CD4-positive, CD25-positive, alpha-beta regulatory T cell (primary cell): ENCODE data around the gene EFCAB5. TPM values are rescaled to one million over a fixed set of nuclear protein-coding genes. Genes with fewer than 3 reads are reported as not detected.
"Not testable (repeated sequence)": the region's sequence is repeated elsewhere in the genome, so short reads cannot be mapped to it uniquely, and the experiment has no call there.

Experiments used
- ATAC-seq, 2 donors: fragments of 150-1000 bp; cut with Tn5 transposase; one replicate each; pipeline ENCODE4 v1.10.0; 2021; ENCODE audit warnings: low read depth in 2 of 2, moderate number of reproducible peaks in 2 of 2, moderate library complexity in 1 of 2
- DNase-seq, 3 donors: peaks; one replicate each; pipeline versions ENCODE4 v3.0.0 to v3.0.0-alpha.2; 2012 to 2022; ENCODE audit warnings: mixed read lengths in 1 of 3
- H3K27ac ChIP-seq: one replicate; pipeline ENCODE4 v1.7.0; 2013; ENCODE audit warnings: mild to moderate bottlenecking, low read length; ENCODE audit not compliant: insufficient read depth, poor library complexity, severe bottlenecking
- H3K27me3 ChIP-seq: one replicate; pipeline ENCODE4 v1.7.0; 2013; ENCODE audit warnings: low read length; ENCODE audit not compliant: control insufficient read depth, insufficient read depth
- H3K36me3 ChIP-seq: one replicate; pipeline ENCODE4 v1.7.0; 2013; ENCODE audit warnings: mild to moderate bottlenecking, low read length, moderate library complexity; ENCODE audit not compliant: control insufficient read depth, insufficient read depth
- H3K4me1 ChIP-seq: 2 replicates; pipeline ENCODE4 v1.7.0; 2013; ENCODE audit warnings: mild to moderate bottlenecking, low read length; ENCODE audit not compliant: insufficient read depth, control insufficient read depth, poor library complexity, severe bottlenecking
- H3K4me3 ChIP-seq: one replicate; pipeline ENCODE4 v1.7.0; 2013; ENCODE audit warnings: low read depth, mild to moderate bottlenecking, low read length, moderate library complexity
- H3K9me3 ChIP-seq, 2 experiments: 1 replicate in 1 of 2; 2 replicates in 1 of 2; pipeline ENCODE4 v1.7.0; 2013; ENCODE audit warnings: low read length in 2 of 2, mild to moderate bottlenecking in 1 of 2, moderate library complexity in 1 of 2; ENCODE audit not compliant: control insufficient read depth in 2 of 2
- H3K27ac Mint-ChIP-seq, 3 donors: one replicate each; pipeline ENCODE4 v1.8.0; 2020 to 2022; ENCODE audit warnings: mild to moderate bottlenecking in 3 of 3, mixed read lengths in 3 of 3, moderate library complexity in 2 of 3
- H3K27me3 Mint-ChIP-seq: one replicate; pipeline ENCODE4 v1.8.0; 2022; ENCODE audit warnings: mild to moderate bottlenecking, mixed read lengths
- H3K36me3 Mint-ChIP-seq: one replicate; pipeline ENCODE4 v1.8.0; 2020; ENCODE audit warnings: mixed read lengths
- H3K4me1 Mint-ChIP-seq, 4 donors: one replicate each; pipeline ENCODE4 v1.8.0; 2020 to 2022; ENCODE audit warnings: mixed read lengths in 4 of 4, mild to moderate bottlenecking in 1 of 4
- H3K4me3 Mint-ChIP-seq, 4 donors: one replicate each; pipeline ENCODE4 v1.8.0; 2020 to 2022; ENCODE audit warnings: mild to moderate bottlenecking in 4 of 4, mixed read lengths in 4 of 4, moderate library complexity in 3 of 4
- H3K9me3 Mint-ChIP-seq, 7 donors: one replicate each; pipeline ENCODE4 v1.8.0; 2020 to 2022; ENCODE audit warnings: mixed read lengths in 7 of 7, mild to moderate bottlenecking in 3 of 7, moderate library complexity in 2 of 7
- polyA plus RNA-seq, 4 donors: library from polyadenylated mRNA; unstranded; fragments of 300-500 nt; fragmentation: Illumina TruSeq; gene quantifications; one replicate each; pipeline ENCODE4 v1.2.3, GENCODE V29; 2021
- total RNA-seq: library from RNA; stranded (reverse); gene quantifications from one replicate; pipeline ENCODE4 v1.2.3, GENCODE V29; 2022

Gene EFCAB5
- total and polyA plus RNA-seq, 5 donors from 2014 or later: 0.21 to 2.1 (median 0.36) TPM

- Mint-ChIP-seq H3K4me3 (peak overlapping the region; percentile 36 to 90 (median 68)), H3K9me3 (no peaks in the 10 kb centered on the region), H3K4me1 (peaks cover 3 to 6% (median 5%) of the 10 kb centered on the region in 4 donors), H3K36me3 (no peaks in the 10 kb centered on the region), H3K27me3 (peaks cover 42% of the 10 kb centered on the region), H3K27ac (peak overlapping the region in 2 of 3 donors; percentile 18 to 20)
- Histone ChIP-seq H3K36me3 (no peaks in the 10 kb centered on the region), H3K27ac (no peak overlapping the region), H3K27me3 (peaks cover 12% of the 10 kb centered on the region), H3K9me3 (no peaks in the 10 kb centered on the region), H3K4me1 (peaks cover 6% of the 10 kb centered on the region), H3K4me3 (peak overlapping the region; percentile 84)
- DNase-seq: peak; percentile 49 to 78 (median 64)
- peak; percentile 84 to 96 for ATAC-seq
Measured at GRCh38 chr17:30104575-30105339, 163.3 kb downstream of the EFCAB5 start.

- ATAC-seq (no peak), DNase-seq (no peak)
- no peak overlapping the region for H3K4me3 ChIP-seq
- no peak overlapping the region for H3K27ac ChIP-seq
- H3K9me3 ChIP-seq: no peaks in the 10 kb centered on the region
- Mint-ChIP-seq H3K9me3 (no peaks in the 10 kb centered on the region), H3K27me3 (peaks cover 12% of the 10 kb centered on the region), H3K4me1 (peaks cover 5 to 16% (median 13%) of the 10 kb centered on the region in 4 donors), H3K36me3 (peaks cover 5% of the 10 kb centered on the region), H3K4me3 (peak overlapping the region in 1 of 4 donors; percentile 38), H3K27ac (no peak overlapping the region)
- peaks cover 8% of the 10 kb centered on the region for H3K4me1 ChIP-seq
- no peaks in the 10 kb centered on the region for H3K36me3 ChIP-seq
- H3K27me3 ChIP-seq: peaks cover 5% of the 10 kb centered on the region
Measured at GRCh38 chr17:30112794-30113193, 171.4 kb downstream of the EFCAB5 start.

DNA sequence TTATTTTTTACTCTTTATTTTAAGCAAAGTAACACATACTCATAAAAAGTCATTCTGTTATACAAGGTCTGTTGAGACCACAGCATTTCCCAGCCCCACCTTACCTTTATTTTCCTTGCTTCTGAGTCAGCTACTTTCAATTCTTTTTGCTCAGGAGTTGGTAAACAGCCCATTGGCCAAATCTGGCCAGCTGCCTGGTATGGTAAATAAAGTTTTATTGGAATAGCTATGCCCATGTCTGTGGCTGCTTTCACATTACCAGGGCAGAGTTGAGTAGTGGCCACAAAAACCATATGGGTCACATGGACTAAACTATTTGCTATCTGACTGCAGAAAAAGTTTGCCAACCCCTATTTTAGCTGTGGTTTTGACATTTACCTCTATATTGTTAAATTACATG, 171.8 kb downstream of the EFCAB5 start:
- peak overlapping the region in 2 of 4 donors; percentile 20 to 38 for H3K4me3 Mint-ChIP-seq
- H3K9me3 Mint-ChIP-seq: no peaks in the 10 kb centered on the region
- H3K36me3 ChIP-seq: no peaks in the 10 kb centered on the region
- H3K27ac ChIP-seq: no peak overlapping the region
- no peak overlapping the region for H3K4me3 ChIP-seq
- peaks cover 12% of the 10 kb centered on the region for H3K4me1 ChIP-seq
- no peak overlapping the region for H3K27ac Mint-ChIP-seq
- DNase-seq: no peak
- peaks cover 3% of the 10 kb centered on the region for H3K27me3 ChIP-seq
- H3K9me3 ChIP-seq: no peaks in the 10 kb centered on the region
- H3K36me3 Mint-ChIP-seq: peaks cover 5% of the 10 kb centered on the region
- no peak for ATAC-seq
- peaks cover 8% of the 10 kb centered on the region for H3K27me3 Mint-ChIP-seq
- peaks cover 9 to 20% (median 17%) of the 10 kb centered on the region in 4 donors for H3K4me1 Mint-ChIP-seq

- H3K4me1 Mint-ChIP-seq: peaks cover 26 to 46% (median 36%) of the 10 kb centered on the region in 4 donors
Measured at GRCh38 chr17:30116345-30116660, 174.9 kb downstream of the EFCAB5 start.

DNA sequence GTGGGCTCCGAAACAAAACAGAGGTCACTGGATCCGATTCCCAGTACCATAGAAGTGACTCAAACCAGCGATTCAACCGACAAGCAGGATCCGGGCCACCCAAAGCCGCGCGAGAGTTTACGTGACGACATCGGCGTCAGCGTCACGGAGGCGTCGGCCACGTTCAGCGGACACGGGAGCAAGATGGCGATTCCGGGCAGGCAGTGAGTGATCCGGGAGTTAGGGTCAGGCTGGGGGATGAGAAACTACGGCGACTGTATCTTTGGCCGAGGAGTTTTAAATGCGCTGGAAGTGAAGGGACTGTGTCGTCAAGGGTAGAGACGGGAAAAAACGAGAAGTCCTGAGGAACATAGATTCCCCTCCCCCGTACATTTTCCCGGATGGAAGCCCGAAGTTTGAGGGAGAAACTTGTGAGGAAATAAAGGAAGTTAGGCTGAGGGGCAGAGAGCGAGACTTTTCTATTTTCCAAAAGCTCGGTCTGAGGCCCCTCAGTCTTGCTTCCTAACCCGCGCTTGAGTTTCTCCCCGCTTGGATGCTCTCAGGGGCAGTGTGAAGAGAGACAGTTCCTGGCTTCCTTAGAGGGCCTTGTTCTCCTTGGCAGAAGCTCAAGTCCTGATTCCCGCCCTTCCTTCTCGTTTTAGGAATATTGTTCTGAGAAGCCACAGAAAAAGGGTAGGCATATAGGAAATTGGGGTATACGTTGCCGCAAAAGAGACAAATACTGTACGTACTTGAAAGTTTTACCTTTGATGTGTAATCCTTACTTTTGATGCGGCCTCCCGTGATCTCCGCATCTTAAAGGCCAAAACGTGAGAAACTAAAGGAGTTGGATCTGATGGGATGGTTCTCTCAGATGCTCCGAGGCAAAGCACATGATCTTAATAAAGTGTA, 175.5 kb downstream of the EFCAB5 start, which contains the start of gene NSRP1:
TSS of gene NSRP1 (plus strand) at position 156 of the 891 bp plus-strand sequence. CDS start at position 184, 28 bp downstream.
- peak within 1 kb of the TSS; percentile 95 for H3K4me3 ChIP-seq
- no peaks in the 10 kb centered on the region for H3K9me3 ChIP-seq
- peaks cover 14% of the 10 kb centered on the region for H3K36me3 ChIP-seq
- Mint-ChIP-seq H3K9me3 (no peaks in the 10 kb centered on the region), H3K36me3 (peaks cover 12% of the 10 kb centered on the region), H3K4me3 (peak within 1 kb of the TSS; percentile 93 to 98 (median 96)), H3K27me3 (no peaks in the 10 kb centered on the region), H3K27ac (peak within 1 kb of the TSS; percentile 98 to 100 (median 99)), H3K4me1 (peaks cover 29 to 48% (median 38%) of the 10 kb centered on the region in 4 donors)
- DNase-seq (peak; percentile 86 to 96 (median 92)), ATAC-seq (peak; percentile 97 to 98)
- peak within 1 kb of the TSS; percentile 96 for H3K27ac ChIP-seq
- H3K27me3 ChIP-seq: no peaks in the 10 kb centered on the region
- H3K4me1 ChIP-seq: peaks cover 31% of the 10 kb centered on the region

More at GRCh38 chr17:30116345-30116660, 174.9 kb downstream of the EFCAB5 start:
- H3K4me1 ChIP-seq: peaks cover 31% of the 10 kb centered on the region
- H3K4me3 Mint-ChIP-seq: peak overlapping the region; percentile 90 to 98 (median 96)
- no peaks in the 10 kb centered on the region for H3K9me3 Mint-ChIP-seq
- peaks cover 10% of the 10 kb centered on the region for H3K36me3 Mint-ChIP-seq
- no peaks in the 10 kb centered on the region for H3K27me3 ChIP-seq
- no peak for DNase-seq
- peak overlapping the region; percentile 95 for H3K4me3 ChIP-seq
- peak overlapping the region; percentile 98 to 100 (median 99) for H3K27ac Mint-ChIP-seq
- H3K36me3 ChIP-seq: peaks cover 12% of the 10 kb centered on the region
- H3K27ac ChIP-seq: peak overlapping the region; percentile 96
- ATAC-seq: peak in 1 of 2 donors; percentile 24
- no peaks in the 10 kb centered on the region for H3K27me3 Mint-ChIP-seq
- H3K9me3 ChIP-seq: no peaks in the 10 kb centered on the region

GRCh38 chr17:30117675-30118081, 176.2 kb downstream of the EFCAB5 start:
- Mint-ChIP-seq H3K4me1 (peaks cover 31 to 54% (median 39%) of the 10 kb centered on the region in 4 donors), H3K4me3 (peak overlapping the region; percentile 90 to 98 (median 96)), H3K27ac (peak overlapping the region; percentile 98 to 100 (median 99)), H3K9me3 (no peaks in the 10 kb centered on the region), H3K27me3 (no peaks in the 10 kb centered on the region), H3K36me3 (peaks cover 14% of the 10 kb centered on the region)
- ATAC-seq: no peak
- Histone ChIP-seq H3K9me3 (no peaks in the 10 kb centered on the region), H3K27ac (peak overlapping the region; percentile 96), H3K4me3 (peak overlapping the region; percentile 95), H3K36me3 (peaks cover 18% of the 10 kb centered on the region), H3K27me3 (no peaks in the 10 kb centered on the region), H3K4me1 (peaks cover 34% of the 10 kb centered on the region)
- no peak for DNase-seq

DNA sequence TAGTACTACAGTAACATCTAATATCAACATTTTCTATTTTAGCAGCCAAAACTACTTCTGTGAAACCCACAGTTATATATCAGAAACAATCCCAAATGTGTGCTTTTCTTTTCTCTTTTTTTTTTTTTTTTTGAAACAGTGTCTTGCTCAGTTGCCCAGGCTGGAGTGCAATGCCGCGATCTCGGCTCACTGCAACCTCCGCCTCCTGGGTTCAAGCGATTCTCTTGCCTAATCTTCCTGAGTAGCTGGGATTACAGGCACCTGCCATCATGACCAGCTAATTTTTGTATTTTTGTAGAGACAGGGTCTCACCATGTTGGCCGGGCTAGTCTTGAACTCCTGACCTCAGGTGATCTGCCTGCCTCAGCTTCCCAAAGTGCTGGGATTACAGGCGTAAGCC, 177.2 kb downstream of the EFCAB5 start:
- not testable (repeated sequence) for H3K9me3 Mint-ChIP-seq, H3K27ac ChIP-seq, H3K27me3 Mint-ChIP-seq, H3K27me3 ChIP-seq, DNase-seq, ATAC-seq, H3K9me3 ChIP-seq
- Mint-ChIP-seq H3K27ac (peak overlapping the region in 2 of 3 donors; percentile 48 to 99), H3K4me3 (peak overlapping the region; percentile 90 to 98 (median 96)), H3K4me1 (peaks cover 31 to 59% (median 40%) of the 10 kb centered on the region in 4 donors), H3K36me3 (peaks cover 14% of the 10 kb centered on the region)
- peaks cover 19% of the 10 kb centered on the region for H3K36me3 ChIP-seq
- H3K4me3 ChIP-seq: peak overlapping the region; percentile 95
- peaks cover 35% of the 10 kb centered on the region for H3K4me1 ChIP-seq
